Lower lobe of right lung (tissue), 2 donors: ENCODE data around the gene LCN1. TPM values are rescaled to one million over a fixed set of nuclear protein-coding genes. Genes with fewer than 3 reads are reported as not detected.

Experiments
- ATAC-seq, 2 donors: fragments of 200-7000 bp; cut with Tn5 transposase; one replicate each; pipeline ENCODE4 v1.9.1; 2020 to 2022; ENCODE audit warnings: mild to moderate bottlenecking in 2 of 2, moderate library complexity in 2 of 2
- DNase-seq: peaks from one replicate; pipeline ENCODE4 v3.0.0-alpha.2; 2020
- H3K27ac ChIP-seq: fragments of 200-600 bp; one replicate; pipeline ENCODE4 v1.8.0; 2022
- H3K27me3 ChIP-seq: fragments of 200-600 bp; one replicate; pipeline ENCODE4 v1.8.0; 2022; ENCODE audit warnings: low read depth
- H3K36me3 ChIP-seq: fragments of 200-600 bp; one replicate; pipeline ENCODE4 v1.8.0; 2022; ENCODE audit warnings: mild to moderate bottlenecking
- H3K4me1 ChIP-seq: fragments of 200-600 bp; one replicate; pipeline ENCODE4 v1.8.0; 2022
- H3K4me3 ChIP-seq: fragments of 200-600 bp; one replicate; pipeline ENCODE4 v1.8.0; 2022; ENCODE audit warnings: mild to moderate bottlenecking
- H3K9me3 ChIP-seq: fragments of 200-600 bp; one replicate; pipeline ENCODE4 v1.8.0; 2022
- intact Hi-C: fragments of 100-400 bp; cut with DNase I; formaldehyde crosslinking; loops from one replicate; pipeline ENCODE4 v1.11.0; 2022
- total RNA-seq: library from RNA; stranded (reverse); fragmentation: NEBNext Ultra II Directional; extraction: Animal tissue kit (Norgen Biotek cat#: 25700); gene quantifications from one replicate; pipeline ENCODE4 v1.2.1, GENCODE V29; 2021
- TF ChIP-seq, protein P1 (sequence below): fragments of 200-600 bp; IDR thresholded peaks from one replicate; pipeline ENCODE4 v1.8.0; 2022; ENCODE audit warnings: antibody characterized with exemption, mild to moderate bottlenecking
- donor health status: DM: no; HTN: yes; CAD: no; lungs with severe emphysema.

Gene LCN1
- total RNA-seq, 1 donor from 2014 or later = not detected

DNA sequence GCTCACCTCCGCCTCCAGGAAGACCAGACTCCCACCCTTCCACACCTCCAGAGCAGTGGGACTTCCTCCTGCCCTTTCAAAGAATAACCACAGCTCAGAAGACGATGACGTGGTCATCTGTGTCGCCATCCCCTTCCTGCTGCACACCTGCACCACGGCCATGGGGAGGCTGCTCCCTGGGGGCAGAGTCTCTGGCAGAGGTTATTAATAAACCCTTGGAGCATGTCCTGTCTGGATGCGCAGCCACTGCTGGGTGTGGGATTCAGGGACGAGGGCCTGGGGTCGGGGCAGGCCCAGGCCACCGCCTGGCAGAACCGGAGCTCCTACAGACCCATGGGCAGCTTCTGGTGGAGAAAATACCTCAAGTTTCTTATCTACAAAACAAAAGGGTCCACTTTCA, 45.3 kb downstream of the LCN1 start:
- no peak overlapping the region for H3K4me3 ChIP-seq
- peaks cover 25% of the 10 kb centered on the region for H3K27me3 ChIP-seq
- DNase-seq (no peak), ATAC-seq (no peak)
- TF ChIP-seq, protein P1, sequence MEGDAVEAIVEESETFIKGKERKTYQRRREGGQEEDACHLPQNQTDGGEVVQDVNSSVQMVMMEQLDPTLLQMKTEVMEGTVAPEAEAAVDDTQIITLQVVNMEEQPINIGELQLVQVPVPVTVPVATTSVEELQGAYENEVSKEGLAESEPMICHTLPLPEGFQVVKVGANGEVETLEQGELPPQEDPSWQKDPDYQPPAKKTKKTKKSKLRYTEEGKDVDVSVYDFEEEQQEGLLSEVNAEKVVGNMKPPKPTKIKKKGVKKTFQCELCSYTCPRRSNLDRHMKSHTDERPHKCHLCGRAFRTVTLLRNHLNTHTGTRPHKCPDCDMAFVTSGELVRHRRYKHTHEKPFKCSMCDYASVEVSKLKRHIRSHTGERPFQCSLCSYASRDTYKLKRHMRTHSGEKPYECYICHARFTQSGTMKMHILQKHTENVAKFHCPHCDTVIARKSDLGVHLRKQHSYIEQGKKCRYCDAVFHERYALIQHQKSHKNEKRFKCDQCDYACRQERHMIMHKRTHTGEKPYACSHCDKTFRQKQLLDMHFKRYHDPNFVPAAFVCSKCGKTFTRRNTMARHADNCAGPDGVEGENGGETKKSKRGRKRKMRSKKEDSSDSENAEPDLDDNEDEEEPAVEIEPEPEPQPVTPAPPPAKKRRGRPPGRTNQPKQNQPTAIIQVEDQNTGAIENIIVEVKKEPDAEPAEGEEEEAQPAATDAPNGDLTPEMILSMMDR = no peak
- no peaks in the 10 kb centered on the region for H3K4me1 ChIP-seq
- intact Hi-C loops = no loop called here
- H3K9me3 ChIP-seq = no peaks in the 10 kb centered on the region
- H3K27ac ChIP-seq = no peak overlapping the region
- H3K36me3 ChIP-seq = no peaks in the 10 kb centered on the region

DNA sequence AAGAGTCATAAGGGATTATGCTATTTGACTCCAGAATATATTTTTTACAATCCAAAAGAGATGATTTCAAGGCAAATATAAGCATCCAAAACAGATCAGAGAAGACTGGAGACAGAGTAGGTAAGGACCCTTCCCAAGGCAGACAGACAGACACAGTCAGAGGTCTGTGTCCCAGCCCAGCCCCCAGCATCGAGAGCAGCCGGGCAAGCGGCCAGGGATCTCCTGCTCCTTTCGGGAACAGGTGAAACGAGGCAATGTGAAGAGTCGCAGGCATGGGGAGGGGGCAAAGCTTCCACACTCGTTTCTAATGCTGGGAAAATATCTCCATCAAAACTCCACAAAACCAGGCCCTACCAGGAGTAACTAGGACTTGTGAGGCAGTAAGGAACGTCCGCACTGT, 46.1 kb downstream of the LCN1 start:
- Histone ChIP-seq H3K27ac (no peak overlapping the region), H3K4me3 (no peak overlapping the region), H3K9me3 (no peaks in the 10 kb centered on the region), H3K4me1 (no peaks in the 10 kb centered on the region), H3K27me3 (peaks cover 18% of the 10 kb centered on the region), H3K36me3 (no peaks in the 10 kb centered on the region)
- TF ChIP-seq, protein P1 = no peak
- DNase-seq (no peak), ATAC-seq (no peak)
- intact Hi-C loops = no loop called here

DNA sequence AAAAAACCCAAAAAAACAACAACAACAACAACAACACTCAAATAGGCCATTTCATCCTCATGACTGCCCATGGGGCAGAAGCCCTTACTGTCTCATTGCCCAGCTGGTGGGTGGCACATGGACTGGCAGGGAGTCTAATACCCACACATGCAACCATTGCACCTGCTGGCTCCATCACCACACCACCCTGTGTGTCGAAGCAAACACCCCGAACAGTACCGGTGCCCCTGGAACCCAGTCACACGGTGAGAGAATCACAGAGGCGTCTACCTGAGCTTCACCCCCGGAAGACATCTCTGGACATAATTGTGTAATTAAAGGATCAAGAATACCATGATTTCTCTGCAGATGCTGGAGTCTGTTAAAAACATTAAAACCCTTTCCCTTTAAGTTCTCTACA, 46.8 kb downstream of the LCN1 start:
- TF ChIP-seq, protein P1 = no peak
- H3K27ac ChIP-seq = no peak overlapping the region
- H3K27me3 ChIP-seq = peaks cover 15% of the 10 kb centered on the region
- ATAC-seq (no peak), DNase-seq (no peak)
- H3K9me3 ChIP-seq = no peaks in the 10 kb centered on the region
- intact Hi-C loops = no loop called here
- no peak overlapping the region for H3K4me3 ChIP-seq
- no peaks in the 10 kb centered on the region for H3K36me3 ChIP-seq
- no peaks in the 10 kb centered on the region for H3K4me1 ChIP-seq

DNA sequence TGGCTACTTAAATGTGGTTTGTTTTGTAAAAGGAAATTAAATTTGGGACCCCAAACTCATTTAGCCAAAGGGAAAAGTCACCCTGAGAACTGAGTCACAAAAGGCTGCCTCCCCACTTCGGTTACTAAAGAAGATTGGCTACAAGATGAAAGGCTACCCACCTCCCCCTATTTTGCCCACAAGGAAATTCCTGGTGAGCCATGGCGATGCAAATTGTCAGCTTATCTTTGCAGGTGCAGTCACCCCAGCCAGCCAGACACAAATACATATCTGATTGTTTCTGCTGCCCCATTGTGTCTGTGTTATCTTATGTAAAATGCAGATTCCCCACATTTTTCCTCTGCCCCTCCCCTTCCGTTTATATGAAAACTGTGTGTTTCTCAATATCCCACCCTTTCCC, 49.2 kb downstream of the LCN1 start:
- Histone ChIP-seq H3K9me3 (no peaks in the 10 kb centered on the region), H3K4me1 (no peaks in the 10 kb centered on the region), H3K27me3 (peaks cover 13% of the 10 kb centered on the region), H3K4me3 (no peak overlapping the region), H3K27ac (no peak overlapping the region), H3K36me3 (no peaks in the 10 kb centered on the region)
- no peak for ATAC-seq
- intact Hi-C loops = no loop called here
- TF ChIP-seq, protein P1 = no peak
- DNase-seq = no peak

DNA sequence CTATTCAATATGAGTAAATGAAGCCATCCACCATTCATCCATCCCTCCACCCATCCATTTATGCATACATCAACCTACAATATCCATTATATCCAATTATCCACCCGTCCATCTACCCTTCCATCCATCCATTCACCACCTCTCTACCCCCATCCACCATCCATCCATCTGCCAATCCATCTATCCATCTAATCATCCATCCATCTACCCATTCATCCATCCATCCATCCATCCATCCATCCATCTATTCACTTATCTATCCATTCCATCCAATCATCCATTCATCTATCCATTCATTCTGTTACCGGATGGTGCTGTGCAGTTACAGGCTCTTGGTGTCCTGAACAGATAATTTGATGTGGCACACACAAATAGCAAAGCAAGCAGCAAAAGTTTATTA, 51.0 kb downstream of the LCN1 start:
- Histone ChIP-seq H3K36me3 (no peaks in the 10 kb centered on the region), H3K27me3 (peaks cover 4% of the 10 kb centered on the region), H3K4me3 (no peak overlapping the region), H3K27ac (no peak overlapping the region), H3K4me1 (no peaks in the 10 kb centered on the region), H3K9me3 (no peaks in the 10 kb centered on the region)
- TF ChIP-seq, protein P1 = no peak
- ATAC-seq (no peak), DNase-seq (no peak)
- intact Hi-C loops = no loop called here

DNA sequence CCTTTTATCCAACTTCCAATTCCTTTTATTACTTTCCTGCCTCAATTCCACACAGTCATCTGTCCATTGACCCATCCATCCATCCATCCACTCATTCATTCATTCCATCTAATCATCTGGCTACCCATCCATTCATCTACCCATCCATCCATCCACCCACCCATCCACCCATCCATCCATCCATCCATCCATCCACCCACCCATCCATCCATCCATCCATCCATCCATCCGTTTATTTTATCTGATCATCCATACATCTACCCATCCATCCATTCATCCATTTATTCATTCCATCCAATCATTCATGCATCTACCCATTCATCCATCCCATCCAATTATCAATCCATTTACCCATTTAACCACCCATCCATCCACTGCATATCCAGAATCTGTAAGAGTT, 51.9 kb downstream of the LCN1 start:
- H3K36me3 ChIP-seq = no peaks in the 10 kb centered on the region
- no peak overlapping the region for H3K27ac ChIP-seq
- no peaks in the 10 kb centered on the region for H3K9me3 ChIP-seq
- intact Hi-C loops = no loop called here
- H3K4me3 ChIP-seq = no peak overlapping the region
- peaks cover 3% of the 10 kb centered on the region for H3K27me3 ChIP-seq
- H3K4me1 ChIP-seq = no peaks in the 10 kb centered on the region
- ATAC-seq (no peak), DNase-seq (no peak)
- TF ChIP-seq, protein P1 = no peak
